Natural killer cell (primary cell): ENCODE results near the gene YARS1. TPM values are rescaled to one million over a fixed set of nuclear protein-coding genes. Genes with fewer than 3 reads are reported as not detected.

Experiments
- ATAC-seq, 3 donors: fragments of 150-1000 bp in 2 of 3; fragments of 200-7000 bp in 1 of 3; cut with Tn5 transposase; 1 replicate in 1 of 3; 2 replicates in 2 of 3; pipeline ENCODE4 v1.10.0; 2021; ENCODE audit warnings: mild to moderate bottlenecking in 2 of 3, moderate library complexity in 2 of 3
- DNase-seq, 2 donors: peaks; one replicate each; pipeline versions ENCODE4 v3.0.0 to v3.0.0-alpha.2; 2013 to 2021; ENCODE audit warnings: mixed read lengths in 1 of 2
- H3K27ac ChIP-seq: one replicate; pipeline ENCODE4 v1.5.1; 2013; ENCODE audit warnings: mild to moderate bottlenecking, low read length
- H3K27me3 ChIP-seq: one replicate; pipeline ENCODE4 v1.6.1; 2013; ENCODE audit warnings: low read length; ENCODE audit not compliant: control insufficient read depth, insufficient read depth
- H3K36me3 ChIP-seq: one replicate; pipeline ENCODE4 v1.6.1; 2013; ENCODE audit warnings: low read length; ENCODE audit not compliant: control insufficient read depth, insufficient read depth
- H3K4me1 ChIP-seq: one replicate; pipeline ENCODE4 v1.6.1; 2013; ENCODE audit warnings: low read length; ENCODE audit not compliant: control insufficient read depth, insufficient read depth
- H3K4me3 ChIP-seq: one replicate; pipeline ENCODE4 v1.5.1; 2013; ENCODE audit warnings: low read length
- H3K9me3 ChIP-seq: one replicate; pipeline ENCODE4 v1.6.1; 2013; ENCODE audit warnings: low read length; ENCODE audit not compliant: control insufficient read depth, insufficient read depth
- H3K27ac Mint-ChIP-seq, 2 donors: one replicate each; pipeline ENCODE4 v1.8.0; 2022; ENCODE audit warnings: mild to moderate bottlenecking in 2 of 2, mixed read lengths in 2 of 2, moderate library complexity in 1 of 2
- H3K27me3 Mint-ChIP-seq, 2 donors: one replicate each; pipeline ENCODE4 v1.8.0; 2022; ENCODE audit warnings: low read depth in 2 of 2, mixed read lengths in 2 of 2
- H3K36me3 Mint-ChIP-seq: one replicate; pipeline ENCODE4 v1.8.0; 2022; ENCODE audit warnings: mixed read lengths
- H3K4me1 Mint-ChIP-seq, 2 donors: one replicate each; pipeline ENCODE4 v1.8.0; 2022; ENCODE audit warnings: mixed read lengths in 2 of 2
- H3K4me3 Mint-ChIP-seq: one replicate; pipeline ENCODE4 v1.8.0; 2022; ENCODE audit warnings: mild to moderate bottlenecking, moderate library complexity, mixed read lengths
- H3K9me3 Mint-ChIP-seq, 2 donors: one replicate each; pipeline ENCODE4 v1.8.0; 2022; ENCODE audit warnings: mixed read lengths in 2 of 2
- WGBS: methylation state at CpG from one replicate; pipeline ENCODE4 v1.1.7; 2013; ENCODE audit warnings: missing lambda C conversion rate; ENCODE audit not compliant: insufficient coverage; 5-methylcytosine and 5-hydroxymethylcytosine counted together
- intact Hi-C: fragments of 100-400 bp; cut with micrococcal nuclease; formaldehyde crosslinking; loops from one replicate; pipeline ENCODE4 v1.14.2; 2022
- total RNA-seq, 4 donors: library from RNA; stranded (reverse); fragments of 120-200 nt in 1 of 4; gene quantifications; one replicate each; pipeline versions ENCODE4 v1.2.3 to v1.2.4, GENCODE V29; 2013 to 2022
- TF ChIP-seq, protein P1 (sequence below): fragments of 200-600 bp; IDR thresholded peaks from one replicate; pipeline ENCODE4 v1.8.0; 2022; ENCODE audit warnings: antibody characterized with exemption

Gene YARS1
- total RNA-seq, 3 donors from 2014 or later (not counting 1 experiment from before 2014, with no cell fraction given): 163 to 223 (median 197) TPM

DNA sequence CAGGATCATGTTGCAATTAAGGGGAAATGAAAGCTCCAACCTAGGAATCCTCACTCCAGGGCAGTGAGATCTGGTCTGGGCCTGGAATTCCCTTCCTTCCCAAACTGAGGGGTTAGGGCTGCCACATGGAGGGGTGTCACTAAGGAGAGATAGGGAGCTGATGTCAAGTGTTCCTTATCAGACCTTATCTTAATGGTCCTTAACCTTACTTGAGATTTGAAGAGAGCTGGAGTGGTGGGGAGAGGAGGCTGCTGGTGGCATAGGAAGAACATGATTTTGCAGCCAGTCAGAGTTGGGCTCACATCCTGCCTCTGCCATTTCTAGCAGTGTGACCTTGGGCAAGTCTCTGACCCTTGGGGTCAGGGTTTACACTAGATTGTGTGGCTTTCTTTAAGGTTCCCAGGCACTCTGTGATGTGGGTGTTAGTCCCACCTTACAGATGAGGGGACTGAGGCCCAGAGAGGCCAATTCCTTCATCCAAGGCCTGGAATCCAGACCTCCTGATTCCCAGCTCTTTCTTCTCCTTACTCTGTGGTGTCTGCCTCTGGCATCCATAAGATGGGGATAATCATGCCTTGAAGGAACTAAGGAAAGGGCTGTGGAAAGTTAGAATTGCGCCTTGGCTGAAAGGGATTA lies 58.2 kb downstream of the YARS1 start:
- Mint-ChIP-seq H3K9me3 (no peaks in the 10 kb centered on the region), H3K27me3 (no peaks in the 10 kb centered on the region), H3K4me3 (no peak overlapping the region), H3K27ac (no peak overlapping the region), H3K4me1 (peaks cover 15 to 18% of the 10 kb centered on the region in 2 donors), H3K36me3 (no peaks in the 10 kb centered on the region)
- H3K9me3 ChIP-seq: no peaks in the 10 kb centered on the region
- no peak for DNase-seq
- no peak overlapping the region for H3K27ac ChIP-seq
- peaks cover 6% of the 10 kb centered on the region for H3K4me1 ChIP-seq
- intact Hi-C loops: no loop called here
- H3K4me3 ChIP-seq: no peak overlapping the region
- TF ChIP-seq, protein P1, sequence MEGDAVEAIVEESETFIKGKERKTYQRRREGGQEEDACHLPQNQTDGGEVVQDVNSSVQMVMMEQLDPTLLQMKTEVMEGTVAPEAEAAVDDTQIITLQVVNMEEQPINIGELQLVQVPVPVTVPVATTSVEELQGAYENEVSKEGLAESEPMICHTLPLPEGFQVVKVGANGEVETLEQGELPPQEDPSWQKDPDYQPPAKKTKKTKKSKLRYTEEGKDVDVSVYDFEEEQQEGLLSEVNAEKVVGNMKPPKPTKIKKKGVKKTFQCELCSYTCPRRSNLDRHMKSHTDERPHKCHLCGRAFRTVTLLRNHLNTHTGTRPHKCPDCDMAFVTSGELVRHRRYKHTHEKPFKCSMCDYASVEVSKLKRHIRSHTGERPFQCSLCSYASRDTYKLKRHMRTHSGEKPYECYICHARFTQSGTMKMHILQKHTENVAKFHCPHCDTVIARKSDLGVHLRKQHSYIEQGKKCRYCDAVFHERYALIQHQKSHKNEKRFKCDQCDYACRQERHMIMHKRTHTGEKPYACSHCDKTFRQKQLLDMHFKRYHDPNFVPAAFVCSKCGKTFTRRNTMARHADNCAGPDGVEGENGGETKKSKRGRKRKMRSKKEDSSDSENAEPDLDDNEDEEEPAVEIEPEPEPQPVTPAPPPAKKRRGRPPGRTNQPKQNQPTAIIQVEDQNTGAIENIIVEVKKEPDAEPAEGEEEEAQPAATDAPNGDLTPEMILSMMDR: no peak
- no peaks in the 10 kb centered on the region for H3K36me3 ChIP-seq
- no peaks in the 10 kb centered on the region for H3K27me3 ChIP-seq
- 93% methylated on average over 1 of the region's 1 CpG for WGBS
- ATAC-seq: no peak

DNA sequence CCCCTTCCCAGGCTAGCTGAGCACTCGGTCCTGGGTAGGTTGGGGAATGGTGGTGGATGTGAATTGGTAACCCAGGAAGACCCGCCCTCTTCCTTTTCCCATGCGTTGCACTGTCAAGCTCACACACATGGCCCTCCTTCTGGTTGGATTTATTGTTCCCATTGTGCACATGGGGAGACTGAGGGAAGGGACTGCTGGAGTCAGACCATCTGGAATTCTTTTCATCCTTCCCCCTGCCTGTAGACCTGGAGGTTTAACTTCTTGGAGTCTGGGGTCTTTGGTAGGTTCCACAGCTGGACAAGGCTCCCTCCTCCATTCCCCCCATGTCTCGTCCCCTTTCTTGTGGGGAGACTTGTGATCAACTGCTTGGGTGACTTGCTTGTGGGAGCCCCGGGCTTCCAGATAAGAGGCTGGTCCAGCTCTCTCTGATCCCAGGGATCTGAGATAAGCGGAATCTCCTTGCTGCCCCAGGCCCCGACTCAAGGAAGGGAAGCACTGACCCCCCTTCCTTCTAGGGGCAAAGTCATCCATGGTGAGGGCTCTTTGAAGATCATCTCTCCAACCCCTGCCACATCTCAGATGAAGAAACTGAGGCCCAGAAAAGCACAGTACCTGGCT lies 58.9 kb downstream of the YARS1 start:
- H3K27ac Mint-ChIP-seq: no peak overlapping the region
- H3K36me3 Mint-ChIP-seq: no peaks in the 10 kb centered on the region
- TF ChIP-seq, protein P1: no peak
- Histone ChIP-seq H3K9me3 (no peaks in the 10 kb centered on the region), H3K27me3 (no peaks in the 10 kb centered on the region), H3K4me1 (peaks cover 10% of the 10 kb centered on the region), H3K36me3 (no peaks in the 10 kb centered on the region), H3K4me3 (no peak overlapping the region), H3K27ac (no peak overlapping the region)
- intact Hi-C loops: no loop called here
- DNase-seq: no peak
- ATAC-seq: no peak
- H3K9me3 Mint-ChIP-seq: no peaks in the 10 kb centered on the region
- H3K4me3 Mint-ChIP-seq: no peak overlapping the region
- peaks cover 15 to 18% of the 10 kb centered on the region in 2 donors for H3K4me1 Mint-ChIP-seq
- 96% methylated on average over 3 of the region's 7 CpGs for WGBS
- no peaks in the 10 kb centered on the region for H3K27me3 Mint-ChIP-seq

DNA sequence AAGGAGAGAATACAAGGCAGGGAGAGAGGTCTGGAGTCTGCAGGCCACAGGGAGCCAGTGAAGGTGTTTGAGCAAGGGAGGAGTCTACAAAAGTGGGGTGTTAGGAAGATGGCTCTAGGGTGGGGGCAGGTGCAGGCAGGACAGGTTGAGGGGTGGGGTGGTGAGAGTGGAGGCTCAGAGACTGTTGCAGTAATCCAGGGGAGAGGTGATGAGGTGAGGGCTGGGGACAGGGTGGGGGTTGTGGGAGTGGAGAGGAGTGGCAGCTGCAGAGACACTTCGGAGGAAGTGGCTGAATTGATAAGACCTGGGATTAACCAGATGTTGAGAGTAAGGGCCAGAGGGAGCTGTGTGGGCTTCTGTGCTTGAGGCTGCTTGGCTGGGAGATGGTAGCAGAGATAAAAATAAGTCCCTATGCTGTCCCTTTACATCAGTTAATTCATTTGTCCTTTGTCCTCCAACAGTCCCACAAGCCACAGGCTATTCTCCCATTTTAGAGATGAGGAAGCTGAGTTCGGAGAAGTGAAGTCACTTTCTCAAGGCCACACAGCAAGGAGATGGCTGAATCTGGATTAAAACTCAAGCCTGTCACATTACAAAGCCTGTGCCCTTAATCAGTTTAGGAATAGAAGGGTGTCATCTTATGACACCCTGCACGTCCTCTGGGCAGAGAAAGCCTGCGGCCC lies 59.8 kb downstream of the YARS1 start:
- no peak overlapping the region for H3K27ac ChIP-seq
- H3K9me3 Mint-ChIP-seq: no peaks in the 10 kb centered on the region
- H3K27me3 ChIP-seq: no peaks in the 10 kb centered on the region
- TF ChIP-seq, protein P1: no peak
- H3K4me3 Mint-ChIP-seq: no peak overlapping the region
- no peaks in the 10 kb centered on the region for H3K9me3 ChIP-seq
- H3K36me3 Mint-ChIP-seq: no peaks in the 10 kb centered on the region
- peak overlapping the region in 1 of 2 donors; percentile 47 for H3K27ac Mint-ChIP-seq
- 78% methylated on average over 4 of the region's 4 CpGs for WGBS
- peaks cover 15 to 18% of the 10 kb centered on the region in 2 donors for H3K4me1 Mint-ChIP-seq
- no peaks in the 10 kb centered on the region for H3K27me3 Mint-ChIP-seq
- peaks cover 15% of the 10 kb centered on the region for H3K4me1 ChIP-seq
- ATAC-seq: no peak
- intact Hi-C loops: no loop called here
- no peak for DNase-seq
- no peaks in the 10 kb centered on the region for H3K36me3 ChIP-seq
- H3K4me3 ChIP-seq: no peak overlapping the region
